HEK293 (cell line): Measurements from ENCODE around the gene CXXC5.
A peak's percentile ranks its signal among the peaks of the same experiment; 100 is the strongest.

Source experiments
- BCL6B ChIP-seq: fragments of 450-650 bp; formaldehyde crosslinking; IDR thresholded peaks from 2 replicates; pipeline ENCODE4 v1.5.1; 2017; ENCODE audit warnings: missing biosample characterization, missing genetic modification characterization
- ELK4 ChIP-seq: IDR thresholded peaks from 2 replicates; pipeline ENCODE4 v1.6.1; 2011; ENCODE audit warnings: mild to moderate bottlenecking, low read depth, low read length, borderline replicate concordance
- IKZF3 ChIP-seq: fragments of 450-650 bp; IDR thresholded peaks from 2 replicates; pipeline ENCODE4 v1.5.0; 2018; ENCODE audit warnings: missing biosample characterization, mild to moderate bottlenecking, missing genetic modification characterization, moderate library complexity
- INSM2 ChIP-seq: fragments of 450-650 bp; formaldehyde crosslinking; IDR thresholded peaks from 2 replicates; pipeline ENCODE4 v1.5.1; 2016; ENCODE audit warnings: missing biosample characterization, missing genetic modification characterization
- MZF1 ChIP-seq: fragments of 450-650 bp; formaldehyde crosslinking; IDR thresholded peaks from 2 replicates; pipeline ENCODE4 v1.5.1; 2017; ENCODE audit warnings: missing biosample characterization, missing genetic modification characterization, borderline replicate concordance
- RBAK ChIP-seq: fragments of 450-650 bp; formaldehyde crosslinking; IDR thresholded peaks from 2 replicates; pipeline ENCODE4 v1.5.1; 2016; ENCODE audit warnings: missing biosample characterization, missing genetic modification characterization
- REPIN1 ChIP-seq: fragments of 450-650 bp; formaldehyde crosslinking; IDR thresholded peaks from 2 replicates; pipeline ENCODE4 v1.5.1; 2017; ENCODE audit warnings: missing biosample characterization, missing genetic modification characterization, low read depth
- SALL2 ChIP-seq: fragments of 450-650 bp; formaldehyde crosslinking; IDR thresholded peaks from 2 replicates; pipeline ENCODE4 v1.5.0; 2017; ENCODE audit warnings: missing biosample characterization, mild to moderate bottlenecking, missing genetic modification characterization, borderline replicate concordance
- SETDB1 ChIP-seq: IDR thresholded peaks from one replicate; pipeline ENCODE4 v1.6.1; 2017; ENCODE audit warnings: mild to moderate bottlenecking, low read length, moderate library complexity, mixed read lengths; ENCODE audit not compliant: insufficient read length
- WT1 ChIP-seq: fragments of 450-650 bp; formaldehyde crosslinking; IDR thresholded peaks from 2 replicates; pipeline ENCODE4 v1.5.1; 2016; ENCODE audit warnings: missing biosample characterization, missing genetic modification characterization
- ZBTB11 ChIP-seq: fragments of 450-650 bp; formaldehyde crosslinking; conservative IDR thresholded peaks from 2 replicates; pipeline ENCODE4 v1.5.1; 2016; ENCODE audit warnings: low read depth, missing biosample characterization, missing genetic modification characterization
- ZFP41 ChIP-seq: fragments of 450-650 bp; formaldehyde crosslinking; IDR thresholded peaks from 2 replicates; pipeline ENCODE4 v1.5.1; 2016; ENCODE audit warnings: missing biosample characterization, missing genetic modification characterization, borderline replicate concordance
- ZNF121 ChIP-seq: fragments of 450-650 bp; formaldehyde crosslinking; IDR thresholded peaks from 2 replicates; pipeline ENCODE4 v1.5.1; 2016; ENCODE audit warnings: missing biosample characterization, missing genetic modification characterization
- ZNF169 ChIP-seq: fragments of 450-650 bp; formaldehyde crosslinking; IDR thresholded peaks from 2 replicates; pipeline ENCODE4 v1.5.1; 2016; ENCODE audit warnings: missing biosample characterization, missing genetic modification characterization
- ZNF214 ChIP-seq: fragments of 450-650 bp; formaldehyde crosslinking; IDR thresholded peaks from 2 replicates; pipeline ENCODE4 v1.5.1; 2017; ENCODE audit warnings: missing biosample characterization, mild to moderate bottlenecking, missing genetic modification characterization, borderline replicate concordance
- ZNF274 ChIP-seq, 2 experiments: fragments of 200-500 bp in 1 of 2; fragments of 450-650 bp in 1 of 2; sonication (Bioruptor generic) in 1 of 2; formaldehyde crosslinking in 1 of 2; IDR thresholded peaks; 2 replicates each; pipeline versions ENCODE4 v1.5.1 to v1.6.1; 2014 to 2016; ENCODE audit warnings: borderline replicate concordance in 1 of 2, inconsistent platforms in 1 of 2, low read length in 1 of 2, missing biosample characterization in 1 of 2, missing genetic modification characterization in 1 of 2
- ZNF280D ChIP-seq: fragments of 450-650 bp; formaldehyde crosslinking; IDR thresholded peaks from 2 replicates; pipeline ENCODE4 v1.5.1; 2016; ENCODE audit warnings: missing biosample characterization, missing genetic modification characterization
- ZNF391 ChIP-seq: fragments of 450-650 bp; formaldehyde crosslinking; IDR thresholded peaks from 2 replicates; pipeline ENCODE4 v1.5.1; 2016; ENCODE audit warnings: low read depth, missing biosample characterization, missing genetic modification characterization, borderline replicate concordance
- ZNF529 ChIP-seq: fragments of 450-650 bp; formaldehyde crosslinking; IDR thresholded peaks from 2 replicates; pipeline ENCODE4 v1.5.1; 2017; ENCODE audit warnings: missing genetic modification characterization, missing biosample characterization; ENCODE audit not compliant: insufficient replicate concordance
- ZNF629 ChIP-seq: fragments of 450-650 bp; formaldehyde crosslinking; IDR thresholded peaks from 2 replicates; pipeline ENCODE4 v1.5.1; 2017; ENCODE audit warnings: missing biosample characterization, missing genetic modification characterization
- ZNF654 ChIP-seq: fragments of 450-650 bp; formaldehyde crosslinking; IDR thresholded peaks from 2 replicates; pipeline ENCODE4 v1.5.1; 2016; ENCODE audit warnings: low read depth, missing biosample characterization, missing genetic modification characterization
- ZNF792 ChIP-seq: fragments of 450-650 bp; formaldehyde crosslinking; IDR thresholded peaks from 2 replicates; pipeline ENCODE4 v1.5.1; 2016; ENCODE audit warnings: missing biosample characterization, missing genetic modification characterization
- TF ChIP-seq, protein P1 (sequence below): fragments of 450-650 bp; formaldehyde crosslinking; IDR thresholded peaks from 2 replicates; pipeline ENCODE4 v1.5.1; 2016; ENCODE audit warnings: missing biosample characterization, missing genetic modification characterization
- TF ChIP-seq, protein P2 (sequence below): fragments of 450-650 bp; formaldehyde crosslinking; IDR thresholded peaks from 2 replicates; pipeline ENCODE4 v1.5.1; 2017; ENCODE audit warnings: missing biosample characterization, missing genetic modification characterization

CXXC5 gene

DNA sequence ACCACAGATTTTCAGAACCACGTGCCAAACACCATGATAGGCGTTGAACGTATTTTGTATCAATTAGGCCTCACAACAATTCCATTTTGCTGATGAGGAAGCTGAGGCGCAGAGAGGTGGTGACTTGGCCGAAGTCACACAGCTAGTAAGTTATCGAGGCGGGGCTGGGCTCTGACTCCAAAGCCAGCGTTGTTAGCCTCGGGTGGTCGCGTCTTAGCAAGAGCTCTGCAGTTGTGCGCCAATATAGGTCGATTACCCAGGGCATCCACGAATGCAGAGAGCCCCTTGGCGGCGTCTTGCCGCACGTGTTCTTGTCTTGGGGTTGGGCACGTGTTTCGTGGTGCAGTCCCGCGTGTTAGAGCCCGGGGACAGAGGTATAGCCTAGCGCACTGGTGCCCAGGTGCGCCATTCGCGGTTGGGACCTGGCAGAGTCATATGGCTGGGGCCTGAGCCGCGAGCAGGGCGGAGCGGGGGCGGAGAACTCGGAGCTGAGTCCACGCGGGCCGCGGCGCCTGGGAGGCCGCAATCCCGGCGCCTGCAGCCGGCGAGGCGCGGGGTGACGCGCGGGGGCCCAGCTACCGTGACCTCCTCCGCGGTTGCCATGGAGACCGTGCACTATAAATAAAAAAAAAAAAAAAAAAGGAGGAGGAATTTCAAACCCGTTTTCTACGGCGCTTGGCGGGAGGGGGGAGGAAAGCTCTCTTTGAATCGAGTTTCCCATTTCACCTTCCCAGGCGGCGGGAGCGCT, 62.3 kb downstream of the CXXC5 start (continued):
- TF ChIP-seq INSM2 (tag by site-specific recombination) (no peak), ZNF391 (tag by site-specific recombination) (no peak), ELK4 (no peak), WT1 (tag by site-specific recombination) (0 out of 2 replicates have a peak, but pooled peaks have one; percentile 27), SETDB1 (peak; percentile 21), ZNF274 (IDR thresholded peaks at IDR 0.05; ENCODE audit: low read length) (no peak), ZNF274 (tag by site-specific recombination; IDR thresholded peaks at IDR 0.05; ENCODE audit: borderline replicate concordance) (no peak), ZNF280D (tag by site-specific recombination) (no peak), ZNF529 (tag by site-specific recombination) (no peak), ZNF654 (no peak), ZNF214 (tag by site-specific recombination) (no peak), REPIN1 (tag by site-specific recombination) (no peak), MZF1 (tag by site-specific recombination) (no peak), ZBTB11 (tag by site-specific recombination) (no peak), RBAK (tag by site-specific recombination) (no peak), ZNF792 (tag by site-specific recombination) (no peak), ZNF121 (tag by site-specific recombination) (no peak), BCL6B (tag by site-specific recombination) (no peak), IKZF3 (tag by site-specific recombination) (no peak), ZFP41 (tag by site-specific recombination) (no peak), ZNF629 (no peak), ZNF169 (tag by site-specific recombination) (no peak), SALL2 (no peak)
- TF ChIP-seq, protein P1, sequence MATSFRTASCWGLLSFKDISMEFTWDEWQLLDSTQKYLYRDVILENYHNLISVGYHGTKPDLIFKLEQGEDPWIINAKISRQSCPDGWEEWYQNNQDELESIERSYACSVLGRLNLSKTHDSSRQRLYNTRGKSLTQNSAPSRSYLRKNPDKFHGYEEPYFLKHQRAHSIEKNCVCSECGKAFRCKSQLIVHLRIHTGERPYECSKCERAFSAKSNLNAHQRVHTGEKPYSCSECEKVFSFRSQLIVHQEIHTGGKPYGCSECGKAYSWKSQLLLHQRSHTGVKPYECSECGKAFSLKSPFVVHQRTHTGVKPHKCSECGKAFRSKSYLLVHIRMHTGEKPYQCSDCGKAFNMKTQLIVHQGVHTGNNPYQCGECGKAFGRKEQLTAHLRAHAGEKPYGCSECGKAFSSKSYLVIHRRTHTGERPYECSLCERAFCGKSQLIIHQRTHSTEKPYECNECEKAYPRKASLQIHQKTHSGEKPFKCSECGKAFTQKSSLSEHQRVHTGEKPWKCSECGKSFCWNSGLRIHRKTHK (tag by site-specific recombination) = no peak
- TF ChIP-seq, protein P2, sequence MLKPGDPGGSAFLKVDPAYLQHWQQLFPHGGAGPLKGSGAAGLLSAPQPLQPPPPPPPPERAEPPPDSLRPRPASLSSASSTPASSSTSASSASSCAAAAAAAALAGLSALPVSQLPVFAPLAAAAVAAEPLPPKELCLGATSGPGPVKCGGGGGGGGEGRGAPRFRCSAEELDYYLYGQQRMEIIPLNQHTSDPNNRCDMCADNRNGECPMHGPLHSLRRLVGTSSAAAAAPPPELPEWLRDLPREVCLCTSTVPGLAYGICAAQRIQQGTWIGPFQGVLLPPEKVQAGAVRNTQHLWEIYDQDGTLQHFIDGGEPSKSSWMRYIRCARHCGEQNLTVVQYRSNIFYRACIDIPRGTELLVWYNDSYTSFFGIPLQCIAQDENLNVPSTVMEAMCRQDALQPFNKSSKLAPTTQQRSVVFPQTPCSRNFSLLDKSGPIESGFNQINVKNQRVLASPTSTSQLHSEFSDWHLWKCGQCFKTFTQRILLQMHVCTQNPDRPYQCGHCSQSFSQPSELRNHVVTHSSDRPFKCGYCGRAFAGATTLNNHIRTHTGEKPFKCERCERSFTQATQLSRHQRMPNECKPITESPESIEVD (tag by site-specific recombination) = no peak
